HEK293T (cell line): Measurements from ENCODE around the gene CHRND.

Experiments used
- CTCF ChIA-PET: fragments of 350-600 bp; formaldehyde crosslinking; extraction: SDS; loops from one replicate; lab custom pipeline; 2021; ENCODE audit warnings: antibody characterized with exemption, inconsistent platforms; lab: Yijun Ruan, JAX
- POLR2A ChIA-PET: fragments of 350-600 bp; formaldehyde crosslinking; extraction: SDS; loops from one replicate; lab custom pipeline; 2020; ENCODE audit warnings: antibody characterized with exemption, inconsistent platforms; lab: Yijun Ruan, JAX
- DNase-seq: peaks from one replicate; pipeline ENCODE4 v3.0.0; 2012; ENCODE audit warnings: mixed read lengths; ENCODE audit errors: extremely low spot score
- ARNT ChIP-seq: fragments of 450-650 bp; IDR thresholded peaks from 2 replicates; pipeline ENCODE4 v1.6.1; 2017; ENCODE audit warnings: mild to moderate bottlenecking
- BHLHE40 ChIP-seq: fragments of 450-650 bp; IDR thresholded peaks from 2 replicates; pipeline ENCODE4 v1.6.1; 2016; ENCODE audit warnings: mild to moderate bottlenecking, moderate library complexity, borderline replicate concordance
- CTBP1 ChIP-seq: fragments of 450-650 bp; IDR thresholded peaks from 2 replicates; pipeline ENCODE4 v1.6.1; 2016; ENCODE audit warnings: borderline replicate concordance
- ELF4 ChIP-seq: fragments of 450-650 bp; IDR thresholded peaks from 2 replicates; pipeline ENCODE4 v1.6.1; 2017; ENCODE audit warnings: antibody characterized with exemption
- FOXA1 ChIP-seq: fragments of 450-650 bp; IDR thresholded peaks from 2 replicates; pipeline ENCODE4 v1.6.1; 2016; ENCODE audit warnings: mild to moderate bottlenecking
- FOXK2 ChIP-seq: fragments of 450-650 bp; IDR thresholded peaks from 2 replicates; pipeline ENCODE4 v1.6.1; 2016; ENCODE audit warnings: mild to moderate bottlenecking
- FOXM1 ChIP-seq: fragments of 450-650 bp; IDR thresholded peaks from 2 replicates; pipeline ENCODE4 v1.6.1; 2017; ENCODE audit warnings: mild to moderate bottlenecking, borderline replicate concordance
- HDGF ChIP-seq: fragments of 450-650 bp; IDR thresholded peaks from 2 replicates; pipeline ENCODE4 v1.6.1; 2017; ENCODE audit warnings: antibody characterized with exemption, borderline replicate concordance
- L3MBTL2 ChIP-seq: fragments of 450-650 bp; conservative IDR thresholded peaks from 2 replicates; pipeline ENCODE4 v1.6.1; 2016; ENCODE audit warnings: mild to moderate bottlenecking
- LEF1 ChIP-seq: fragments of 450-650 bp; IDR thresholded peaks from 2 replicates; pipeline ENCODE4 v1.6.1; 2017; ENCODE audit warnings: mild to moderate bottlenecking, borderline replicate concordance
- NFRKB ChIP-seq: fragments of 450-650 bp; IDR thresholded peaks from 2 replicates; pipeline ENCODE4 v1.6.1; 2016; ENCODE audit warnings: mild to moderate bottlenecking, moderate library complexity
- PKNOX1 ChIP-seq: fragments of 450-650 bp; IDR thresholded peaks from 2 replicates; pipeline ENCODE4 v1.6.1; 2016
- SP1 ChIP-seq: fragments of 450-650 bp; IDR thresholded peaks from 2 replicates; pipeline ENCODE4 v1.6.1; 2017
- SUZ12 ChIP-seq: fragments of 450-650 bp; IDR thresholded peaks from 2 replicates; pipeline ENCODE4 v1.6.1; 2016; ENCODE audit warnings: mild to moderate bottlenecking
- TARDBP ChIP-seq: fragments of 450-650 bp; IDR thresholded peaks from 2 replicates; pipeline ENCODE4 v1.6.1; 2016
- ZNF384 ChIP-seq: fragments of 450-650 bp; IDR thresholded peaks from 2 replicates; pipeline ENCODE4 v1.6.1; 2016

Gene CHRND

DNA sequence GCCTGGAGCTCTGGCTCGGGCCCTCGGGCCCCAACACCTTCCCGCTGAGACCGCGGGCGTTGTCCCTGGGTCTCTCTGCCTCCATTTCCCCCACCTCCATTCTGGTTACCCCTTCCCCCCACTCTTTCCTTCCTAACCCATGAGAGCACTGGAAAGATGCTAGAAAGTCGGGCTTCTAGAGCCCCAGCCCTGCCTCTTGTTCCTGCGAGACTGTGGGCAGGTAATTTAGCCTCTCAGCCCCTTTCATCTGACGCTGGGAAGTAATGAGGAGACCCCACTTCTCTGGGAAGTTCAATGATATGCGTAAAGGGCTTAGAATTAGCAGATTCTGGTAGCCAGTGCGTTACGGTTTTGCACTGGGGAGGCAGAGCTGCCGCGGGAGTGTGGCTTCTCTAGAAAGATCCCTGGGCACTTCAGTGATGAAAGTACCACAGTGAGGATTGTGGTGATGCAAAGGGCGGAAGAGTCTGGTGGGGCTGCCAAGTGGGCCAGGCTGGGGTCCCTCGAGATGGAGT lies 22.1 kb upstream of the CHRND start:
- TF ChIP-seq SUZ12 (no peak), PKNOX1 (no peak), SP1 (no peak), NFRKB (no peak), ARNT (no peak), FOXM1 (no peak), HDGF (no peak), ELF4 (no peak), TARDBP (no peak), L3MBTL2 (no peak), ZNF384 (no peak), LEF1 (no peak), FOXA1 (no peak), BHLHE40 (no peak), CTBP1 (no peak), FOXK2 (no peak)
- POLR2A ChIA-PET = no interaction called here
- DNase-seq = no peak
- CTCF ChIA-PET = no interaction called here

DNA sequence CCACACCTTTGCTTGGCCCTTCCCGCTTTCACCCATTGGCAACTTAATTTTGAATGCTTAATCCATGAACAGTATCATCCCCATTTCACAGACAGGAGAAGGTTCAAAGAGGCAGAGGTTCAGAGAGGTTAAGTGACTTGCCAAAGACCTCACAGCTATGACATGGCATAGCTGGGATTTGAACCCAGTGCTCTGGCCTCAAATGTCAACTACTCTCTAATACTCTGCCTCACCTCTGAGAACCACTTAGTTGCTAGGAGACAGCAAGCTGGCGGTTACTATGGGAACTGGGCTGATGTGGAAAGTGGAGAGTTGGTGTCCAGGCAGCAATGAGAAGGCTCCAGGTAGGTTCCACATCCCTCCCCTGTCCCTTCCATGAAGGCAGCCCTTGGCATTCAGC lies 21.5 kb upstream of the CHRND start:
- POLR2A ChIA-PET = no interaction called here
- no peak for TF ChIP-seq TARDBP
- DNase-seq = no peak
- CTCF ChIA-PET = no interaction called here

DNA sequence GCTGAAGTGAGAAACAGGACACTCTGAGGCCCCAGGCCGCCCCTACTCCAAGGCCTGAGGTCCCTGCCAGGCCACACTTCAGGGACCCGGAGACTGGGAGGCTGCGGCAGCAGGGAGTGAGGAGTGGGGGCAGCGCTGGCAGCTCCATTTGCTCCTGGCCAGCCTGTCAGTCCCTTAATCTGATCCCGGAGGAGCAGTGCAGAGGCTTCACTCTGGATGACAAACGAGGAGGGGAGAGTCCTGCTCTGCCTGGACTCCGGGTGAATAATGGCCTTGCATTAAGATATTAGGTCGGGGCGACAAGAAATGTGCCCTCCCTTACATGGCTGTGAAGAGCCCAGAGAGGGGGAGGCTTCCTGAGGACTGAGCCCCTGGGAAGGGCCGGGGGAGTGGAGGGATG lies 20.1 kb upstream of the CHRND start:
- no peak for TF ChIP-seq SUZ12
- no peak for TF ChIP-seq CTBP1
- no peak for TF ChIP-seq ELF4
- TF ChIP-seq NFRKB = no peak
- TF ChIP-seq TARDBP = no peak
- TF ChIP-seq FOXK2 = no peak
- TF ChIP-seq LEF1 = no peak
- no peak for TF ChIP-seq HDGF
- TF ChIP-seq BHLHE40 = no peak
- TF ChIP-seq SP1 = no peak
- TF ChIP-seq L3MBTL2 = no peak
- no peak for TF ChIP-seq FOXA1
- no peak for TF ChIP-seq ARNT
- TF ChIP-seq PKNOX1 = no peak
- POLR2A ChIA-PET = no interaction called here
- DNase-seq = no peak
- CTCF ChIA-PET = no interaction called here

- CTCF ChIA-PET = no interaction called here
Observed at GRCh38 chr2:232506709-232507108, 19.3 kb upstream of the CHRND start.

DNA sequence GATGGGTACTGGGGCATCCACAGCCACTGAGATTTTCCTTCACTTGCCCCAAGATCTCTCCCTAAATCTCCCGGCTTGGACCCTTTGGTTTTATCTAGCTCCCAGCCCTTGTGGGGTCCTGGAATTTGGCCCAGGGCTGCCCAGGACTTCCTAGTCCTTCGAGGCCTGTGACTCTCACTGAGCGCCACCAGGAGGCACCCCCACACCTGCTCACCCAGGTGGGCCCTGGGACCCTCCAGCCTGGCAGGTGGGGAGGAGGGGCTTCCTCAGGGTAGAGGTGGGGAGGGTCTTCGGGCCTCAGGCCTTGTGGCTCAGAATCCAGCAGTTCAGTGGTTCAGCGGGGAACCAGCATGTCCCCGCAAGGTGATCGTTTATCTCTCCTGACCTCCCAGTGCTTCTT lies 17.7 kb upstream of the CHRND start:
- TF ChIP-seq FOXA1 (no peak), SUZ12 (no peak), SP1 (no peak), ARNT (no peak), ZNF384 (no peak), NFRKB (no peak), PKNOX1 (no peak)
- ChIA-PET POLR2A (no interaction called here), CTCF (no interaction called here)
- no peak for DNase-seq

More at GRCh38 chr2:232506709-232507108, 19.3 kb upstream of the CHRND start:
- POLR2A ChIA-PET = no interaction called here
- DNase-seq = no peak
- no peak for TF ChIP-seq FOXM1
- TF ChIP-seq ZNF384 = no peak
- TF ChIP-seq ARNT = no peak
- TF ChIP-seq FOXK2 = no peak
- TF ChIP-seq TARDBP = no peak
- TF ChIP-seq L3MBTL2 = no peak
- no peak for TF ChIP-seq PKNOX1
- no peak for TF ChIP-seq LEF1
- no peak for TF ChIP-seq HDGF
- TF ChIP-seq FOXA1 = no peak
- no peak for TF ChIP-seq CTBP1

- CTCF ChIA-PET = interaction anchor here (0.5 to 0.7 kb wide), 2 partner anchors 12 to 94 kb away, joined by 3 to 6 read pairs; no protein-coding TSS in a partner anchor
- TF ChIP-seq ARNT (no peak), LEF1 (no peak), PKNOX1 (no peak), ELF4 (no peak), ZNF384 (no peak), FOXM1 (no peak), HDGF (no peak), CTBP1 (no peak), L3MBTL2 (no peak), FOXA1 (no peak), TARDBP (no peak), FOXK2 (no peak), SUZ12 (no peak), SP1 (no peak), NFRKB (no peak), BHLHE40 (no peak)
Observed at GRCh38 chr2:232511336-232511890, 14.5 kb upstream of the CHRND start.

More at GRCh38 chr2:232511336-232511890, 14.5 kb upstream of the CHRND start:
- DNase-seq = no peak
- POLR2A ChIA-PET = no interaction called here
